Measurements from ENCODE around the gene TECPR2. TPM values are rescaled to one million over a fixed set of nuclear protein-coding genes. Genes with fewer than 3 reads are reported as not detected.

Gene TECPR2
- total and polyA plus RNA-seq, 2 experiments from 2014 or later, result 9.2 to 37.4 TPM

DNA sequence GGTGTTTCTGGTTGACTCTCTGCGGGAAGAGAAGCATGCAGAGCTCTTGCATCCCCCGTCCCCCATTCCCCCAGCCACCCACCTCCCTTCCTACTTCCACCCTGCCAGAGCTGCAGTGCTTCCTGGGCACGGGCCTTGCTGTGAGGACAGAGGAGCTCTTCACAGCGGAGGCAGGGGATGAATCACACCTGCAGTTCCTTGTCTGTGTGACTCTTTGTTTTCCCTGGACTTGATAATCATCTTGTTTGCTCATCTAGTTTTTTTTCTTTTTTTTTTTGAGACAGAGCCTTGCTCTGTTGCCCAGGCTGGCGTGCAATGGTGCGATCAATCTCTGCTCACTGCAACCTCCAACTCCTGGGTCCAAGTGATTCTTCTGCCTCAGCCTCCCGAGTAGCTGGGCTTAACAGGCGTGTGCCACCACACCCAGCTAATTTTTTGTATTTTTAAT, 119.1 kb downstream of the TECPR2 start:
- no peak overlapping the region for H3K4me3 ChIP-seq
- TF ChIP-seq, protein P1, sequence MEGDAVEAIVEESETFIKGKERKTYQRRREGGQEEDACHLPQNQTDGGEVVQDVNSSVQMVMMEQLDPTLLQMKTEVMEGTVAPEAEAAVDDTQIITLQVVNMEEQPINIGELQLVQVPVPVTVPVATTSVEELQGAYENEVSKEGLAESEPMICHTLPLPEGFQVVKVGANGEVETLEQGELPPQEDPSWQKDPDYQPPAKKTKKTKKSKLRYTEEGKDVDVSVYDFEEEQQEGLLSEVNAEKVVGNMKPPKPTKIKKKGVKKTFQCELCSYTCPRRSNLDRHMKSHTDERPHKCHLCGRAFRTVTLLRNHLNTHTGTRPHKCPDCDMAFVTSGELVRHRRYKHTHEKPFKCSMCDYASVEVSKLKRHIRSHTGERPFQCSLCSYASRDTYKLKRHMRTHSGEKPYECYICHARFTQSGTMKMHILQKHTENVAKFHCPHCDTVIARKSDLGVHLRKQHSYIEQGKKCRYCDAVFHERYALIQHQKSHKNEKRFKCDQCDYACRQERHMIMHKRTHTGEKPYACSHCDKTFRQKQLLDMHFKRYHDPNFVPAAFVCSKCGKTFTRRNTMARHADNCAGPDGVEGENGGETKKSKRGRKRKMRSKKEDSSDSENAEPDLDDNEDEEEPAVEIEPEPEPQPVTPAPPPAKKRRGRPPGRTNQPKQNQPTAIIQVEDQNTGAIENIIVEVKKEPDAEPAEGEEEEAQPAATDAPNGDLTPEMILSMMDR (IDR thresholded peaks at IDR 0.05; ENCODE audit: low read depth, low read length), result no peak
- no peaks in the 10 kb centered on the region for H3K27me3 ChIP-seq
- peak in 1 of 2 donors; percentile 15 for DNase-seq (ENCODE audit: low read depth in 1 of 2, low spot score in 1 of 2)
- no peaks in the 10 kb centered on the region for H3K4me1 ChIP-seq (ENCODE audit: low read depth)
- H3K36me3 ChIP-seq, result no peaks in the 10 kb centered on the region
- no peak overlapping the region for H3K27ac ChIP-seq
- H3K9me3 ChIP-seq (ENCODE audit: low read depth), result no peaks in the 10 kb centered on the region

DNA sequence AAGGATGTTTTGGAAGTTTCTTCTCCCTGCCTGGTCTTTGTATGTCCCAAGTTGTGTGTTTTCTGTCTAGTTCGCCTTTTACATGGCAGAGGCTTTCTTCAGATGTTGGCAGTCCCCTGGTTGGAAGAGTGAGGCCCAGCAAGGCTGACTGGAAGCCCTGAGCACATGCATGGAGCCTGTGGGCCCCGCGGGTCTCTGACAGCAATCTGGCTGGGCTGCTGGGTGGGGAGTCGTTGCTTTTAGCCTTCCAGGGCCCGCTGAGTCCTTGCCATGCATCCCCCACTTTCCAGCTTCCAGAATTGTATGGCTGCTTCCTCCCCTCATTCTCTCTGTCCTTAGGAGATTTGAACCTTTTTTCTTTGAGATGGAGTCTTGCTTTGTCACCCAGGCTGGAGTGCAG, 121.6 kb downstream of the TECPR2 start:
- Histone ChIP-seq H3K9me3 (ENCODE audit: low read depth) (no peaks in the 10 kb centered on the region), H3K36me3 (no peaks in the 10 kb centered on the region), H3K27me3 (no peaks in the 10 kb centered on the region), H3K4me1 (ENCODE audit: low read depth) (no peaks in the 10 kb centered on the region), H3K4me3 (no peak overlapping the region), H3K27ac (no peak overlapping the region)
- TF ChIP-seq, protein P1 (IDR thresholded peaks at IDR 0.05; ENCODE audit: low read depth, low read length), result no peak
- DNase-seq (ENCODE audit: low read depth in 1 of 2, low spot score in 1 of 2), result no peak

DNA sequence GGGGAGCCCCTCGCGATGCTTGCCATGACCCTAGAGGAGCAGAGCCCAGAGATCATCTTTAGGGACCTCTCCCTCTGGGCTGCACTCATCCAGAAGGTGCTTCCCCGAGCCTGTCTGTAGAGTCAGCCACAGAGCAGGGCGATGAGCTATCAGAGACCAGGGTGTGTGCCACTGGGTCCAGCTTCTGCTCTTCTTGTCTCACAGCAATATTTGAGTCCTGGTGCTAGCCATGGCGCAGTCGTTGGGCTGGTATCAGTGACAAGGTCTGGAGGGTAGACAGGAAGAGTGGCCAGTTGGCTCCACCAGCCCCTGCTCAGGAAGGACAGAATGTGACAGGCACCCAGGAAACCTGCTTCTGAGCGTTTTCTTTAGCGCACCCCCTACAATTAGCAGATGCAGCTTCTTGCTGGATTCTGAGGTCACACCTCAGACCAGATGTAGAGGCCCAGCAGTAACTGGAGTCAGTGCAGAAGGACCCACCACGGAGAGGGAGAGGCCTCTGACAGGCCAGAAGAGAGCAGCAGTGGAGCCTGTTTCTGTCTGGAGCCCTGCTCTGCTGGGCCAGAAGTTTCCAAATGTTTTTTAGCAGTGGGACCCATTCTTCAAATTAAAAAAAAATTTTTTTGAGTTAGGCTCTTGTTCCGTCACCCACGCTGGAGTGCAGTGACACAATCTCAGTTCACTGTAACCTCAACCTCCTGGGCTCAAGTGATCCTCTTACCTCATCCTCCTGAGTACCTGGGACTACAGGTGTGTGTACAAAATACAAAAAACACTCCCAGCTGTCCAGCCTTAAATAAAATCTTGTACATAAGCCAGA, 123.2 kb downstream of the TECPR2 start:
- TF ChIP-seq, protein P1 (IDR thresholded peaks at IDR 0.05; ENCODE audit: low read depth, low read length), result no peak
- Histone ChIP-seq H3K27ac (no peak overlapping the region), H3K27me3 (no peaks in the 10 kb centered on the region), H3K4me1 (ENCODE audit: low read depth) (no peaks in the 10 kb centered on the region), H3K4me3 (no peak overlapping the region), H3K36me3 (no peaks in the 10 kb centered on the region), H3K9me3 (ENCODE audit: low read depth) (no peaks in the 10 kb centered on the region)
- no peak for DNase-seq (ENCODE audit: low read depth in 1 of 2, low spot score in 1 of 2)

DNA sequence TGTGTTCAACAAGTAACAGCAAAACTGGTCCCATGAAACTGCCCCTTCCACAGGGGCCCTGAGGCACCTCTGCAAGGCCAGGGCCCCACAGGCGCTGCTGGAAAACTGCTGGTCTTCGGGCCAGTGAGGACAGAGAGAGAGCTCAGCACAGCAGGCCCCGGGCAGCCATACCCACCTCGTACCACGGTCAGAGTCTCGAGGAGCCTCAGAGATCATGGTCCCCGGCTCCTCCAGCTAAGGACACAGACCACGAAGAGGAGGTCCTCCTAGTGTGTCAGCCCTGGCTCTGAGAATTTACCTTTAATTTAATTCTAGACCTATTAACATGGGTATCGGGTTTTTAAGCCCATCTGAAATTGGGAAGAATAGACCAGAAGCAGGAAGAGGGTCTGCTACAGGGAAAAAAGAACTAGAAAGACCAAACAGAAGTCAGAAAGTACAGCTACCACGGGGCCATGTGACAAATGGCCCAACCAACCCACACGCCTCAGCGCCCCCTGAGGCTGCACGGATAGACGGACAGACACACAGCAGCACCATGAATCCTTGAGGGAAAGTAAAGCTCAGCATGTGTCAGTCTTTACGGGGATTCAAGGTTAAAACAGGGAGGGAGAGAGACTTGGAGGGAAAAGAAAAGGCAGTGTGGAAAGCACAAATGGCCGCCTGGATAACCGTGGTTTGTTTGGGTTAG, 123.9 kb downstream of the TECPR2 start:
- Histone ChIP-seq H3K36me3 (no peaks in the 10 kb centered on the region), H3K4me3 (no peak overlapping the region), H3K27me3 (no peaks in the 10 kb centered on the region), H3K4me1 (ENCODE audit: low read depth) (no peaks in the 10 kb centered on the region), H3K27ac (no peak overlapping the region), H3K9me3 (ENCODE audit: low read depth) (no peaks in the 10 kb centered on the region)
- TF ChIP-seq, protein P1 (IDR thresholded peaks at IDR 0.05; ENCODE audit: low read depth, low read length), result peak; percentile 18
- no peak for DNase-seq (ENCODE audit: low read depth in 1 of 2, low spot score in 1 of 2)

DNA sequence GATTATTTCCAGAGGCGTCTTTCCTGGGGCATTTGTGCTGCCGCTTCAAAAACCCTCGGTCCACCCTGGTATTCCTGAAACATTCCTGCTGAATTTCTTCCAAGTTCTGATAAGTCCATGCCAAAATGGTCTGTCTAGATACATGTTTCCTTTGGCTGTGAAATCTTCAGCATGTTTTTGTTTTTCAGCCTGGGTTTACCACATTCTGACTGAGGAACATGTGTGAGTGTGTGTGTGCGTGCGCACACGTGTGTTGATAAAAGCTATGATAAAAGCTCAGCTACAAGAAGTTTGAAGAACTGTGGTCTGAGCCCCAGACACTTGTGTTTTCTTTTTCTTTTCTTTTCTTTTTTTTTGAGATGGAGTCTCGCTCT, 124.5 kb downstream of the TECPR2 start:
- H3K4me1 ChIP-seq (ENCODE audit: low read depth), result no peaks in the 10 kb centered on the region
- TF ChIP-seq, protein P1 (IDR thresholded peaks at IDR 0.05; ENCODE audit: low read depth, low read length), result no peak
- DNase-seq (ENCODE audit: low read depth in 1 of 2, low spot score in 1 of 2), result peak in 1 of 2 donors; percentile 82

More for the DNA sequence above, 124.5 kb downstream of the TECPR2 start:
- H3K4me3 ChIP-seq, result no peak overlapping the region
- no peaks in the 10 kb centered on the region for H3K36me3 ChIP-seq
- no peak overlapping the region for H3K27ac ChIP-seq
- H3K27me3 ChIP-seq, result no peaks in the 10 kb centered on the region
- no peaks in the 10 kb centered on the region for H3K9me3 ChIP-seq (ENCODE audit: low read depth)

All from cardiac muscle cell (in vitro differentiated cells and primary cell).